HG02852 (cell line): ENCODE data around the gene FBXO48.
"Not testable (repeated sequence)": the region's sequence is repeated elsewhere in the genome, so short reads cannot be mapped to it uniquely, and the experiment has no call there.

Experiments
- ATAC-seq: cut with Tn5 transposase; IDR thresholded peaks from one replicate; pipeline ENCODE4 v1.9.1; 2021; ENCODE audit warnings: mild to moderate bottlenecking, moderate library complexity; ENCODE audit not compliant: unreplicated experiment

Gene FBXO48

GRCh38 chr2:68472796-68473414 is 5.8 kb upstream of the FBXO48 start:
- no peak for ATAC-seq

- no peak for ATAC-seq
Measured at GRCh38 chr2:68471385-68471784, 4.3 kb upstream of the FBXO48 start.

- ATAC-seq: no peak
Measured at GRCh38 chr2:68469935-68470334, 2.8 kb upstream of the FBXO48 start.

- ATAC-seq: no peak
Measured at GRCh38 chr2:68468801-68469200, 1.7 kb upstream of the FBXO48 start.

GRCh38 chr2:68466778-68467076 is 367 bp downstream of the FBXO48 start:
- peak; percentile 28 for ATAC-seq

- ATAC-seq: no peak
Measured at GRCh38 chr2:68466361-68466777, 725 bp downstream of the FBXO48 start.

GRCh38 chr2:68465081-68465916 is 1.8 kb downstream of the FBXO48 start:
- ATAC-seq: no peak

GRCh38 chr2:68464651-68465050 is 2.4 kb downstream of the FBXO48 start:
- no peak for ATAC-seq

GRCh38 chr2:68463287-68463877 is 3.7 kb downstream of the FBXO48 start:
- ATAC-seq: no peak

- ATAC-seq: no peak
Measured at GRCh38 chr2:68458981-68459380, 8.1 kb downstream of the FBXO48 start.

- no peak for ATAC-seq
Measured at GRCh38 chr2:68456198-68456597, 10.9 kb downstream of the FBXO48 start.

- no peak for ATAC-seq
Measured at GRCh38 chr2:68454719-68455118, 12.4 kb downstream of the FBXO48 start.

- no peak for ATAC-seq
Measured at GRCh38 chr2:68453761-68454360, 13.2 kb downstream of the FBXO48 start.

- no peak for ATAC-seq
Measured at GRCh38 chr2:68452158-68452900, 14.8 kb downstream of the FBXO48 start.

- ATAC-seq: no peak
Measured at GRCh38 chr2:68448671-68449653, 18.1 kb downstream of the FBXO48 start.

GRCh38 chr2:68447118-68447517 is 20.0 kb downstream of the FBXO48 start:
- ATAC-seq: no peak

GRCh38 chr2:68446425-68446824 is 20.7 kb downstream of the FBXO48 start:
- not testable (repeated sequence) for ATAC-seq

- no peak for ATAC-seq
Measured at GRCh38 chr2:68441994-68442322, 25.1 kb downstream of the FBXO48 start.

GRCh38 chr2:68441179-68441993 is 25.7 kb downstream of the FBXO48 start:
- ATAC-seq: peak; percentile 98
